Measurements from ENCODE around the gene STON1. TPM values are rescaled to one million over a fixed set of nuclear protein-coding genes. Genes with fewer than 3 reads are reported as not detected.
A peak's percentile ranks its signal among the peaks of the same experiment; 100 is the strongest.
"Not testable (repeated sequence)": the region's sequence is repeated elsewhere in the genome, so short reads cannot be mapped to it uniquely, and the experiment has no call there.

Gene STON1
- total and polyA plus RNA-seq, 2 donors: 1.8 to 2.9 TPM

GRCh38 chr2:48555071-48555470 lies 25.1 kb downstream of the STON1 start:
- H3K36me3 ChIP-seq (ENCODE audit: control insufficient read depth in 2 of 2, insufficient read depth in 2 of 2, low read length in 1 of 2); H3K9me3 ChIP-seq (ENCODE audit: control insufficient read depth in 2 of 2, insufficient read depth in 1 of 2, low read length in 1 of 2); H3K4me1 ChIP-seq (ENCODE audit: control insufficient read depth in 2 of 2, insufficient read depth in 2 of 2, low read length in 2 of 2); H3K4me3 ChIP-seq (ENCODE audit: low read length in 2 of 2); H3K27me3 ChIP-seq (ENCODE audit: control insufficient read depth in 2 of 2, insufficient read depth in 1 of 2, low read length in 1 of 2); H3K27ac ChIP-seq (ENCODE audit: low read depth in 1 of 2, low read length in 1 of 2); DNase-seq (ENCODE audit: low read depth in 6 of 9, low spot score in 9 of 9): not testable (repeated sequence)
- WGBS: 96% methylated on average over 20 of the region's 21 CpGs

- no peaks in the 10 kb centered on the region for H3K4me1 ChIP-seq (ENCODE audit: control insufficient read depth in 2 of 2, insufficient read depth in 2 of 2, low read length in 2 of 2)
- no peak overlapping the region for H3K4me3 ChIP-seq (ENCODE audit: low read length in 2 of 2)
- WGBS: 97% methylated on average over 1 of the region's 1 CpG
These were observed 28.5 kb downstream of the STON1 start for GRCh38 chr2:48558456-48558855.

GRCh38 chr2:48560546-48561209 lies 30.7 kb downstream of the STON1 start:
- peak in 1 of 9 donors; percentile 13 for DNase-seq (ENCODE audit: low read depth in 6 of 9, low spot score in 9 of 9)
- no peaks in the 10 kb centered on the region for H3K4me1 ChIP-seq (ENCODE audit: control insufficient read depth in 2 of 2, insufficient read depth in 2 of 2, low read length in 2 of 2)
- H3K27me3 ChIP-seq (ENCODE audit: control insufficient read depth in 2 of 2, insufficient read depth in 1 of 2, low read length in 1 of 2): no peaks in the 10 kb centered on the region
- H3K27ac ChIP-seq (ENCODE audit: low read depth in 1 of 2, low read length in 1 of 2): no peak overlapping the region
- no peaks in the 10 kb centered on the region for H3K9me3 ChIP-seq (ENCODE audit: control insufficient read depth in 2 of 2, insufficient read depth in 1 of 2, low read length in 1 of 2)
- WGBS: 63% methylated on average over 5 of the region's 5 CpGs
- no peaks in the 10 kb centered on the region for H3K36me3 ChIP-seq (ENCODE audit: control insufficient read depth in 2 of 2, insufficient read depth in 2 of 2, low read length in 1 of 2)
- H3K4me3 ChIP-seq (ENCODE audit: low read length in 2 of 2): no peak overlapping the region

More at GRCh38 chr2:48558456-48558855, 28.5 kb downstream of the STON1 start:
- Histone ChIP-seq H3K27ac (ENCODE audit: low read depth in 1 of 2, low read length in 1 of 2) (no peak overlapping the region), H3K9me3 (ENCODE audit: control insufficient read depth in 2 of 2, insufficient read depth in 1 of 2, low read length in 1 of 2) (no peaks in the 10 kb centered on the region), H3K36me3 (ENCODE audit: control insufficient read depth in 2 of 2, insufficient read depth in 2 of 2, low read length in 1 of 2) (no peaks in the 10 kb centered on the region), H3K27me3 (ENCODE audit: control insufficient read depth in 2 of 2, insufficient read depth in 1 of 2, low read length in 1 of 2) (no peaks in the 10 kb centered on the region)
- no peak for DNase-seq (ENCODE audit: low read depth in 6 of 9, low spot score in 9 of 9)

- WGBS: 95% methylated on average over 4 of the region's 4 CpGs
- Histone ChIP-seq H3K9me3 (ENCODE audit: control insufficient read depth in 2 of 2, insufficient read depth in 1 of 2, low read length in 1 of 2) (no peaks in the 10 kb centered on the region), H3K36me3 (ENCODE audit: control insufficient read depth in 2 of 2, insufficient read depth in 2 of 2, low read length in 1 of 2) (no peaks in the 10 kb centered on the region), H3K4me3 (ENCODE audit: low read length in 2 of 2) (no peak overlapping the region), H3K27ac (ENCODE audit: low read depth in 1 of 2, low read length in 1 of 2) (no peak overlapping the region), H3K4me1 (ENCODE audit: control insufficient read depth in 2 of 2, insufficient read depth in 2 of 2, low read length in 2 of 2) (no peaks in the 10 kb centered on the region), H3K27me3 (ENCODE audit: control insufficient read depth in 2 of 2, insufficient read depth in 1 of 2, low read length in 1 of 2) (no peaks in the 10 kb centered on the region)
- no peak for DNase-seq (ENCODE audit: low read depth in 6 of 9, low spot score in 9 of 9)
These were observed 32.3 kb downstream of the STON1 start for GRCh38 chr2:48562281-48562680.

- H3K4me1 ChIP-seq (ENCODE audit: control insufficient read depth in 2 of 2, insufficient read depth in 2 of 2, low read length in 2 of 2): no peaks in the 10 kb centered on the region
These were observed 36.8 kb downstream of the STON1 start for GRCh38 chr2:48566592-48567310.

GRCh38 chr2:48567671-48568070 lies 37.7 kb downstream of the STON1 start:
- no peak overlapping the region for H3K4me3 ChIP-seq (ENCODE audit: low read length in 2 of 2)
- no peaks in the 10 kb centered on the region for H3K4me1 ChIP-seq (ENCODE audit: control insufficient read depth in 2 of 2, insufficient read depth in 2 of 2, low read length in 2 of 2)
- no peaks in the 10 kb centered on the region for H3K27me3 ChIP-seq (ENCODE audit: control insufficient read depth in 2 of 2, insufficient read depth in 1 of 2, low read length in 1 of 2)
- no peak overlapping the region for H3K27ac ChIP-seq (ENCODE audit: low read depth in 1 of 2, low read length in 1 of 2)
- no peaks in the 10 kb centered on the region for H3K36me3 ChIP-seq (ENCODE audit: control insufficient read depth in 2 of 2, insufficient read depth in 2 of 2, low read length in 1 of 2)
- no peak for DNase-seq (ENCODE audit: low read depth in 6 of 9, low spot score in 9 of 9)
- WGBS: 96% methylated on average over 4 of the region's 4 CpGs
- H3K9me3 ChIP-seq (ENCODE audit: control insufficient read depth in 2 of 2, insufficient read depth in 1 of 2, low read length in 1 of 2): no peaks in the 10 kb centered on the region

More at GRCh38 chr2:48566592-48567310, 36.8 kb downstream of the STON1 start:
- WGBS: 91% methylated on average over 7 of the region's 7 CpGs
- DNase-seq (ENCODE audit: low read depth in 6 of 9, low spot score in 9 of 9): no peak
- Histone ChIP-seq H3K36me3 (ENCODE audit: control insufficient read depth in 2 of 2, insufficient read depth in 2 of 2, low read length in 1 of 2) (no peaks in the 10 kb centered on the region), H3K27me3 (ENCODE audit: control insufficient read depth in 2 of 2, insufficient read depth in 1 of 2, low read length in 1 of 2) (no peaks in the 10 kb centered on the region), H3K27ac (ENCODE audit: low read depth in 1 of 2, low read length in 1 of 2) (no peak overlapping the region), H3K4me3 (ENCODE audit: low read length in 2 of 2) (no peak overlapping the region), H3K9me3 (ENCODE audit: control insufficient read depth in 2 of 2, insufficient read depth in 1 of 2, low read length in 1 of 2) (no peaks in the 10 kb centered on the region)

GRCh38 chr2:48568547-48568946 lies 38.6 kb downstream of the STON1 start:
- 91% methylated on average over 4 of the region's 4 CpGs for WGBS
- no peak for DNase-seq (ENCODE audit: low read depth in 6 of 9, low spot score in 9 of 9)
- Histone ChIP-seq H3K27ac (ENCODE audit: low read depth in 1 of 2, low read length in 1 of 2) (no peak overlapping the region), H3K27me3 (ENCODE audit: control insufficient read depth in 2 of 2, insufficient read depth in 1 of 2, low read length in 1 of 2) (no peaks in the 10 kb centered on the region), H3K9me3 (ENCODE audit: control insufficient read depth in 2 of 2, insufficient read depth in 1 of 2, low read length in 1 of 2) (no peaks in the 10 kb centered on the region), H3K4me3 (ENCODE audit: low read length in 2 of 2) (no peak overlapping the region), H3K4me1 (ENCODE audit: control insufficient read depth in 2 of 2, insufficient read depth in 2 of 2, low read length in 2 of 2) (no peaks in the 10 kb centered on the region), H3K36me3 (ENCODE audit: control insufficient read depth in 2 of 2, insufficient read depth in 2 of 2, low read length in 1 of 2) (no peaks in the 10 kb centered on the region)

- Histone ChIP-seq H3K4me3 (ENCODE audit: low read length in 2 of 2) (no peak overlapping the region), H3K36me3 (ENCODE audit: control insufficient read depth in 2 of 2, insufficient read depth in 2 of 2, low read length in 1 of 2) (no peaks in the 10 kb centered on the region), H3K27me3 (ENCODE audit: control insufficient read depth in 2 of 2, insufficient read depth in 1 of 2, low read length in 1 of 2) (no peaks in the 10 kb centered on the region), H3K9me3 (ENCODE audit: control insufficient read depth in 2 of 2, insufficient read depth in 1 of 2, low read length in 1 of 2) (no peaks in the 10 kb centered on the region), H3K27ac (ENCODE audit: low read depth in 1 of 2, low read length in 1 of 2) (no peak overlapping the region), H3K4me1 (ENCODE audit: control insufficient read depth in 2 of 2, insufficient read depth in 2 of 2, low read length in 2 of 2) (no peaks in the 10 kb centered on the region)
- DNase-seq (ENCODE audit: low read depth in 6 of 9, low spot score in 9 of 9): no peak
These were observed 39.5 kb downstream of the STON1 start for GRCh38 chr2:48569433-48569832.

- Histone ChIP-seq H3K27ac (ENCODE audit: low read depth in 1 of 2, low read length in 1 of 2) (no peak overlapping the region), H3K9me3 (ENCODE audit: control insufficient read depth in 2 of 2, insufficient read depth in 1 of 2, low read length in 1 of 2) (no peaks in the 10 kb centered on the region), H3K4me1 (ENCODE audit: control insufficient read depth in 2 of 2, insufficient read depth in 2 of 2, low read length in 2 of 2) (no peaks in the 10 kb centered on the region), H3K4me3 (ENCODE audit: low read length in 2 of 2) (no peak overlapping the region), H3K36me3 (ENCODE audit: control insufficient read depth in 2 of 2, insufficient read depth in 2 of 2, low read length in 1 of 2) (no peaks in the 10 kb centered on the region), H3K27me3 (ENCODE audit: control insufficient read depth in 2 of 2, insufficient read depth in 1 of 2, low read length in 1 of 2) (no peaks in the 10 kb centered on the region)
- 88% methylated on average over 5 of the region's 5 CpGs for WGBS
- DNase-seq (ENCODE audit: low read depth in 6 of 9, low spot score in 9 of 9): no peak
These were observed 42.9 kb downstream of the STON1 start for GRCh38 chr2:48572816-48573215.
